H1 (cell line): ENCODE data around the gene RFXANK. TPM values are rescaled to one million over a fixed set of nuclear protein-coding genes. Genes with fewer than 3 reads are reported as not detected.

Experiments
- CTCF ChIA-PET: fragments of 300-600 bp; sonication (Branson Sonifier 250); formaldehyde crosslinking; loops from one replicate; lab custom pipeline; 2021; ENCODE audit not compliant: partially characterized antibody; lab: Charles Lee
- POLR2A ChIA-PET: fragments of 300-600 bp; sonication (Branson Sonifier 250); formaldehyde crosslinking; loops from one replicate; lab custom pipeline; 2021; ENCODE audit warnings: inconsistent platforms; ENCODE audit not compliant: partially characterized antibody; lab: Charles Lee
- DNase-seq, 2 experiments: peaks; one replicate each; pipeline versions ENCODE4 v3.0.0 to v3.0.0-alpha.2; 2010 to 2022; ENCODE audit warnings: low spot score in 2 of 2, low read depth in 1 of 2, mixed read lengths in 1 of 2
- FAIRE-seq: peaks from 2 replicates; lab custom pipeline; 2011; peaks lifted over from hg19 to GRCh38; lab: Jason Lieb, UNC
- H2AFZ ChIP-seq: 2 replicates; pipeline ENCODE4 v1.8.1; 2012; ENCODE audit warnings: low read length, inconsistent platforms
- H2AK5ac ChIP-seq: 2 replicates; pipeline ENCODE4 v1.6.1; 2013; ENCODE audit warnings: low read depth, low read length
- H2BK120ac ChIP-seq: replicated peaks from 2 replicates; pipeline ENCODE3; 2013; ENCODE audit warnings: low read depth, low read length, inconsistent platforms
- H2BK12ac ChIP-seq: 2 replicates; pipeline ENCODE4 v1.6.1; 2013; ENCODE audit warnings: low read depth, low read length
- H2BK15ac ChIP-seq: 2 replicates; pipeline ENCODE4 v1.6.1; 2013; ENCODE audit warnings: low read length
- H2BK20ac ChIP-seq: 2 replicates; pipeline ENCODE4 v1.6.1; 2013; ENCODE audit warnings: low read length
- H2BK5ac ChIP-seq: 2 replicates; pipeline ENCODE4 v1.6.1; 2013; ENCODE audit warnings: low read depth, low read length
- H3K14ac ChIP-seq: 2 replicates; pipeline ENCODE4 v1.6.1; 2013; ENCODE audit warnings: inconsistent platforms; ENCODE audit not compliant: insufficient read length
- H3K18ac ChIP-seq: 2 replicates; pipeline ENCODE4 v1.6.1; 2013; ENCODE audit warnings: low read length; ENCODE audit errors: extremely low read depth
- H3K23ac ChIP-seq: 2 replicates; pipeline ENCODE4 v1.6.1; 2013; ENCODE audit warnings: inconsistent platforms; ENCODE audit not compliant: insufficient read length
- H3K23me2 ChIP-seq: 2 replicates; pipeline ENCODE4 v1.6.1; 2013; ENCODE audit warnings: low read depth, low read length
- H3K27ac ChIP-seq: 2 replicates; pipeline ENCODE4 v1.6.1; 2011; ENCODE audit warnings: low read depth, low read length, inconsistent platforms
- H3K27me3 ChIP-seq, 4 experiments: replicated peaks in 1 of 4; 1 replicate in 1 of 4; 2 replicates in 3 of 4; pipeline versions ENCODE4 v1.6.1 to v1.8.1; 2011 to 2013; ENCODE audit warnings: low read length in 3 of 4, mild to moderate bottlenecking in 3 of 4, inconsistent platforms in 2 of 4, mixed read lengths in 2 of 4, moderate library complexity in 1 of 4; ENCODE audit not compliant: control insufficient read depth in 3 of 4, insufficient read depth in 3 of 4; ENCODE audit errors: extremely low read depth in 1 of 4
- H3K36me3 ChIP-seq, 4 experiments: 2 replicates each; pipeline versions ENCODE4 v1.6.1 to v1.8.1; 2011 to 2013; ENCODE audit warnings: mild to moderate bottlenecking in 4 of 4, low read length in 3 of 4, moderate library complexity in 2 of 4, control low read depth in 1 of 4, inconsistent platforms in 1 of 4; ENCODE audit not compliant: insufficient read depth in 4 of 4, control insufficient read depth in 2 of 4
- H3K4ac ChIP-seq: replicated peaks from 2 replicates; pipeline ENCODE3; 2013; ENCODE audit warnings: low read length, low read depth, mixed read lengths, inconsistent platforms; ENCODE audit not compliant: insufficient read length
- H3K4me1 ChIP-seq, 4 experiments: replicated peaks in 1 of 4; 1 replicate in 1 of 4; 2 replicates in 3 of 4; pipeline versions ENCODE4 v1.6.1 to v1.8.1; 2011 to 2013; ENCODE audit warnings: low read length in 3 of 4, inconsistent platforms in 2 of 4, mixed read lengths in 1 of 4; ENCODE audit not compliant: insufficient read depth in 4 of 4, control insufficient read depth in 3 of 4
- H3K4me2 ChIP-seq, 2 experiments: 2 replicates each; pipeline versions ENCODE4 v1.6.1 to v1.8.1; 2011 to 2013; ENCODE audit warnings: low read depth in 2 of 2, low read length in 2 of 2, control low read depth in 1 of 2, inconsistent platforms in 1 of 2, mild to moderate bottlenecking in 1 of 2; ENCODE audit not compliant: insufficient read depth in 1 of 2
- H3K4me3 ChIP-seq, 4 experiments: fragments of 200-600, 300-600 bp in 1 of 4; sonication (generic), shearing (Covaris generic), sonication (Bioruptor Twin) in 1 of 4; 2 replicates each; pipeline versions ENCODE4 v1.5.1 to v1.8.1; 2011 to 2016; ENCODE audit warnings: low read length in 4 of 4, low read depth in 3 of 4, control low read depth in 2 of 4, inconsistent platforms in 2 of 4, mild to moderate bottlenecking in 2 of 4, mixed read lengths in 1 of 4, moderate library complexity in 1 of 4; ENCODE audit not compliant: insufficient read depth in 2 of 4; ENCODE audit errors: extremely low read depth in 1 of 4
- H3K56ac ChIP-seq: replicated peaks from 2 replicates; pipeline ENCODE3; 2013; ENCODE audit warnings: low read depth, mild to moderate bottlenecking, mixed read lengths, low read length, inconsistent platforms; ENCODE audit not compliant: insufficient read length
- H3K79me1 ChIP-seq: 2 replicates; pipeline ENCODE4 v1.6.1; 2013; ENCODE audit warnings: low read depth, low read length, control low read depth
- H3K79me2 ChIP-seq, 2 experiments: 2 replicates each; pipeline versions ENCODE4 v1.6.1 to v1.8.1; 2012 to 2013; ENCODE audit warnings: low read length in 2 of 2, mild to moderate bottlenecking in 2 of 2, inconsistent platforms in 1 of 2; ENCODE audit not compliant: insufficient read depth in 2 of 2, control insufficient read depth in 1 of 2
- H3K9ac ChIP-seq, 4 experiments: replicated peaks in 1 of 4; 1 replicate in 1 of 4; 2 replicates in 3 of 4; pipeline versions ENCODE4 v1.6.1 to v1.8.1; 2011 to 2013; ENCODE audit warnings: low read depth in 3 of 4, low read length in 3 of 4, control low read depth in 2 of 4, mild to moderate bottlenecking in 2 of 4, moderate library complexity in 2 of 4, inconsistent platforms in 1 of 4; ENCODE audit errors: extremely low read depth in 1 of 4
- H3K9me3 ChIP-seq, 2 experiments: 2 replicates each; pipeline versions ENCODE4 v1.6.1 to v1.8.1; 2012 to 2013; ENCODE audit warnings: mild to moderate bottlenecking in 2 of 2, moderate library complexity in 2 of 2, control low read depth in 1 of 2, inconsistent platforms in 1 of 2, low read depth in 1 of 2, low read length in 1 of 2, mixed read lengths in 1 of 2; ENCODE audit not compliant: insufficient read depth in 2 of 2
- H4K20me1 ChIP-seq, 2 experiments: replicated peaks in 1 of 2; 2 replicates each; pipeline versions ENCODE3 to v1.8.1; 2011 to 2013; ENCODE audit warnings: inconsistent platforms in 2 of 2, low read length in 2 of 2, mild to moderate bottlenecking in 1 of 2; ENCODE audit not compliant: insufficient read depth in 2 of 2, control insufficient read depth in 1 of 2
- H4K5ac ChIP-seq: 2 replicates; pipeline ENCODE4 v1.6.1; 2013; ENCODE audit warnings: low read length, low read depth, mixed read lengths, inconsistent platforms; ENCODE audit not compliant: insufficient read length
- H4K8ac ChIP-seq: 2 replicates; pipeline ENCODE4 v1.8.0; 2013; ENCODE audit warnings: mild to moderate bottlenecking, moderate library complexity, low read length, inconsistent platforms; ENCODE audit not compliant: insufficient read depth; ENCODE audit errors: extremely low read depth
- H4K91ac ChIP-seq: replicated peaks from 2 replicates; pipeline ENCODE3; 2013; ENCODE audit warnings: low read length, mixed read lengths, inconsistent platforms; ENCODE audit not compliant: insufficient read length
- CEBPB ChIP-seq: IDR thresholded peaks from 2 replicates; pipeline ENCODE4 v1.6.1; 2012; ENCODE audit warnings: low read depth, low read length
- CREB1 ChIP-seq: IDR thresholded peaks from 2 replicates; pipeline ENCODE4 v1.6.1; 2012; ENCODE audit warnings: inconsistent platforms
- RNF2 ChIP-seq: fragments of 200-900, 300-1000 bp; sonication (generic); IDR thresholded peaks from 2 replicates; pipeline ENCODE4 v1.7.1; 2016; ENCODE audit warnings: borderline replicate concordance, low read depth, mild to moderate bottlenecking, antibody characterized with exemption, low read length; ENCODE audit not compliant: poor library complexity, severe bottlenecking; ENCODE audit errors: missing control alignments
- RXRA ChIP-seq: IDR thresholded peaks from 2 replicates; pipeline ENCODE4 v1.6.1; 2011; ENCODE audit warnings: low read depth, mild to moderate bottlenecking, low read length, moderate library complexity; ENCODE audit not compliant: insufficient read depth
- SIRT6 ChIP-seq: IDR thresholded peaks from one replicate; pipeline ENCODE4 v1.7.1; 2012; ENCODE audit warnings: low read length, inconsistent platforms
- SUZ12 ChIP-seq: fragments of 200-600 bp; sonication (generic); IDR thresholded peaks from 2 replicates; pipeline ENCODE4 v1.6.1; 2012; ENCODE audit warnings: mild to moderate bottlenecking, inconsistent platforms, low read length, moderate library complexity, mixed read lengths
- ZNF274 ChIP-seq: IDR thresholded peaks from 2 replicates; pipeline ENCODE4 v1.7.0; 2012; ENCODE audit warnings: low read length, borderline replicate concordance; ENCODE audit errors: extremely low read depth
- WGBS, 2 experiments: shearing (Covaris generic) in 1 of 2; methylation state at CpG; one replicate each; pipeline versions ENCODE4 v1.1.6 to v1.1.7; 2013 to 2015; ENCODE audit warnings: low lambda C conversion rate in 2 of 2, mixed read lengths in 2 of 2, inconsistent platforms in 1 of 2, low coverage in 1 of 2, missing lambda C conversion rate in 1 of 2; ENCODE audit not compliant: insufficient replicate concordance in 2 of 2, insufficient coverage in 1 of 2, insufficient read length in 1 of 2; ENCODE audit errors: extremely low coverage in 1 of 2, missing lambda C conversion rate in 1 of 2; 5-methylcytosine and 5-hydroxymethylcytosine counted together
- polyA plus RNA-seq, 7 experiments: library from polyadenylated mRNA; depleted of rRNA in 3 of 7; stranded (reverse) in 5 of 7; unstranded in 2 of 7; fragments of >200 nt in 5 of 7; fragments of 200-250 nt in 2 of 7; gene quantifications; 1 replicate in 5 of 7; 2 replicates in 1 of 7; 4 replicates in 1 of 7; pipeline versions ENCODE4 v1.2.1 to v1.2.3, GENCODE V29; 2011 to 2013; ENCODE audit warnings: missing spikeins in 2 of 7, mixed read lengths in 2 of 7
- total RNA-seq: library from RNA; stranded (reverse); fragmentation: NEBNext Ultra II Directional; extraction: Animal tissue kit (Norgen Biotek cat#: 25700); gene quantifications from 2 replicates; pipeline ENCODE4 v1.2.1, GENCODE V29; 2021

RFXANK gene
- total and polyA plus RNA-seq, 2 of the 8 experiments (the other 6 are each of a cell fraction or from before 2014, with no cell fraction given) = 72.9 to 87.5 TPM

DNA sequence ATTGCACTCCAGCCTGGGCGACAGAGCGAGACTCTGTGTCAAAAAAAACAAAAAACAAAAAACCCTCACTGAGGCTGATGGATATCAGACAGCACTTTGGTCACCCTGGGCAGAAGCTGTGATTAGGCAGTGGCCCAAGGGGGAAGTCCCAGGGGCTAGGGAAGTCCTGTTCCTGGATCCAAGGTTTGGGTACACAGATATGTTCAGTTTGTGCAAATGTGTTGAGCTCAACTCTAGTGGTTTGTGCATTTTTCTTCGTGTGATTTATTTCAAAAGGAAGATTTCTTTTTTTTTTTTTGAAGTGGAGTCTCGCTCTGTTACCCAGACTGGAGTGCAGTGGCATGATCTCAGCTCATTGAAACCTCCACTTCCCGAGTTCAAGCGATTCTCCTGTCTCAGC is 34.2 kb upstream of the RFXANK start:
- POLR2A ChIA-PET = interaction anchor here (1.1 to 9.4 kb wide), 4 partner anchors 10 to 220 kb away, joined by 3 to 133 read pairs (median 18); partner anchors contain the start of gene MEF2B

More for the DNA sequence above, 34.2 kb upstream of the RFXANK start:
- DNase-seq (no peak), FAIRE-seq (no peak)
- Histone ChIP-seq H2BK5ac (no peak overlapping the region), H3K23ac (no peak overlapping the region), H4K91ac (no peak overlapping the region), H3K4me1 (peaks cover 0 to 8% (median 5%) of the 10 kb centered on the region in 4 experiments; a peak in 4 of 7 replicates), H4K20me1 (no peaks in the 10 kb centered on the region), H3K14ac (no peak overlapping the region), H3K79me1 (no peaks in the 10 kb centered on the region), H2BK120ac (no peak overlapping the region), H3K36me3 (peaks cover 0 to 8% (median 0%) of the 10 kb centered on the region in 4 experiments; a peak in 1 of 8 replicates), H2BK20ac (no peak overlapping the region), H3K4me3 (no peak overlapping the region), H2BK12ac (no peak overlapping the region), H3K4me2 (no peak overlapping the region), H3K79me2 (no peaks in the 10 kb centered on the region), H3K56ac (no peak overlapping the region), H3K27ac (no peak overlapping the region), H3K27me3 (no peaks in the 10 kb centered on the region; a peak in 1 of 7 replicates), H4K5ac (no peak overlapping the region), H2AK5ac (no peak overlapping the region), H2AFZ (no peak overlapping the region), H3K4ac (no peak overlapping the region), H3K18ac (no peak overlapping the region), H3K23me2 (peaks cover 4% of the 10 kb centered on the region; the same call in 1 of the 2 replicates), H4K8ac (no peak overlapping the region), H3K9ac (no peak overlapping the region), H2BK15ac (no peak overlapping the region), H3K9me3 (no peaks in the 10 kb centered on the region)
- CTCF ChIA-PET = interaction anchor here (0.7 to 11.9 kb wide), 7 partner anchors 10 to 124 kb away, joined by 3 to 109 read pairs (median 6); no protein-coding TSS in a partner anchor
- 81% methylated on average over 5 of the region's 6 CpGs; no CpG with 5 or more reads in 1 of the 2 experiments for WGBS, 2 experiments
- TF ChIP-seq SIRT6 (no peak), RXRA (no peak), RNF2 (no peak), CREB1 (no peak), CEBPB (no peak), ZNF274 (no peak), SUZ12 (no peak)
